ENCODE data around the gene EFS.

GRCh38 chr14:23319746-23320583, 45.0 kb downstream of the EFS start:
- no peak for TF ChIP-seq CTCF (conservative IDR thresholded peaks at IDR 0.05; ENCODE audit: low read length)
- no peak for TF ChIP-seq EZH2phosphoT487 (IDR thresholded peaks at IDR 0.05; ENCODE audit: borderline replicate concordance, low read depth, low read length)

Measured in OCI-LY7 (cell line).